ENCODE data around the gene CADPS2. TPM values are rescaled to one million over a fixed set of nuclear protein-coding genes. Genes with fewer than 3 reads are reported as not detected.
"Not testable (repeated sequence)": the region's sequence is repeated elsewhere in the genome, so short reads cannot be mapped to it uniquely, and the experiment has no call there.

Gene CADPS2
- total RNA-seq, 1 experiment from 2014 or later, result 7.4 TPM

- intact Hi-C loops (cut with micrococcal nuclease), result no loop called here
- Mint-ChIP-seq H3K4me3 (ENCODE audit: unreplicated experiment) (no peak overlapping the region), H3K36me3 (ENCODE audit: insufficient read depth, unreplicated experiment) (no peaks in the 10 kb centered on the region), H3K27me3 (ENCODE audit: insufficient read depth, unreplicated experiment) (peaks cover 45% of the 10 kb centered on the region), H3K4me1 (ENCODE audit: insufficient read depth, unreplicated experiment) (no peaks in the 10 kb centered on the region), H3K27ac (ENCODE audit: low read depth, unreplicated experiment) (no peak overlapping the region), H3K9me3 (ENCODE audit: unreplicated experiment) (peaks cover 11% of the 10 kb centered on the region)
- ChIA-PET POLR2A (no interaction called here), CTCF (interaction anchor here (0.9 to 1.1 kb wide), 2 partner anchors 60 to 238 kb away, joined by 3 to 5 read pairs; no protein-coding TSS in a partner anchor)
- no peak for TF ChIP-seq CTCF (IDR thresholded peaks at IDR 0.05; ENCODE audit: unreplicated experiment)
- DNase-seq (ENCODE audit: unreplicated experiment), result no peak
- BruUV-seq (replicated peaks), result no TSS peak
Observed at GRCh38 chr7:122290476-122290875, 595.8 kb downstream of the CADPS2 start.

GRCh38 chr7:122289426-122289825, 596.8 kb downstream of the CADPS2 start:
- CTCF ChIA-PET, result interaction anchor here (0.5 kb wide), 1 partner anchor 239 kb away, joined by 3 read pairs; no protein-coding TSS in a partner anchor
- Mint-ChIP-seq H3K4me1 (ENCODE audit: insufficient read depth, unreplicated experiment) (no peaks in the 10 kb centered on the region), H3K27ac (ENCODE audit: low read depth, unreplicated experiment) (no peak overlapping the region), H3K27me3 (ENCODE audit: insufficient read depth, unreplicated experiment) (peaks cover 34% of the 10 kb centered on the region), H3K4me3 (ENCODE audit: unreplicated experiment) (no peak overlapping the region), H3K36me3 (ENCODE audit: insufficient read depth, unreplicated experiment) (no peaks in the 10 kb centered on the region), H3K9me3 (ENCODE audit: unreplicated experiment) (peaks cover 11% of the 10 kb centered on the region)
- no peak for TF ChIP-seq CTCF (IDR thresholded peaks at IDR 0.05; ENCODE audit: unreplicated experiment)
- intact Hi-C loops (cut with micrococcal nuclease), result no loop called here
- DNase-seq (ENCODE audit: unreplicated experiment), result no peak
- POLR2A ChIA-PET, result no interaction called here
- BruUV-seq (replicated peaks), result no TSS peak

- H3K4me3 Mint-ChIP-seq (ENCODE audit: unreplicated experiment); H3K27ac Mint-ChIP-seq (ENCODE audit: low read depth, unreplicated experiment); intact Hi-C loops (cut with micrococcal nuclease); H3K4me1 Mint-ChIP-seq (ENCODE audit: insufficient read depth, unreplicated experiment); H3K36me3 Mint-ChIP-seq (ENCODE audit: insufficient read depth, unreplicated experiment); DNase-seq (ENCODE audit: unreplicated experiment); CTCF ChIA-PET; BruUV-seq (replicated peaks); POLR2A ChIA-PET: not testable (repeated sequence)
- Mint-ChIP-seq H3K27me3 (ENCODE audit: insufficient read depth, unreplicated experiment) (peaks cover 18% of the 10 kb centered on the region), H3K9me3 (ENCODE audit: unreplicated experiment) (peaks cover 11% of the 10 kb centered on the region)
Observed at GRCh38 chr7:122284608-122285007, 601.7 kb downstream of the CADPS2 start.

- no peaks in the 10 kb centered on the region for H3K36me3 Mint-ChIP-seq (ENCODE audit: insufficient read depth, unreplicated experiment)
- ChIA-PET CTCF (no interaction called here), POLR2A (no interaction called here)
- no peak overlapping the region for H3K27ac Mint-ChIP-seq (ENCODE audit: low read depth, unreplicated experiment)
- H3K4me1 Mint-ChIP-seq (ENCODE audit: insufficient read depth, unreplicated experiment), result no peaks in the 10 kb centered on the region
- DNase-seq (ENCODE audit: unreplicated experiment), result no peak
- H3K4me3 Mint-ChIP-seq (ENCODE audit: unreplicated experiment), result no peak overlapping the region
- BruUV-seq (replicated peaks), result no TSS peak
- intact Hi-C loops (cut with micrococcal nuclease), result no loop called here
- no peak for TF ChIP-seq CTCF (IDR thresholded peaks at IDR 0.05; ENCODE audit: unreplicated experiment)
- H3K9me3 Mint-ChIP-seq (ENCODE audit: unreplicated experiment), result no peaks in the 10 kb centered on the region
- no peaks in the 10 kb centered on the region for H3K27me3 Mint-ChIP-seq (ENCODE audit: insufficient read depth, unreplicated experiment)
Observed at GRCh38 chr7:122273117-122273516, 613.1 kb downstream of the CADPS2 start.

GRCh38 chr7:122269241-122269640, 617.0 kb downstream of the CADPS2 start:
- TF ChIP-seq CTCF (IDR thresholded peaks at IDR 0.05; ENCODE audit: unreplicated experiment), result no peak
- ChIA-PET POLR2A (no interaction called here), CTCF (no interaction called here)
- intact Hi-C loops (cut with micrococcal nuclease), result no loop called here
- no peaks in the 10 kb centered on the region for H3K27me3 Mint-ChIP-seq (ENCODE audit: insufficient read depth, unreplicated experiment)
- H3K9me3 Mint-ChIP-seq (ENCODE audit: unreplicated experiment), result no peaks in the 10 kb centered on the region
- no peaks in the 10 kb centered on the region for H3K4me1 Mint-ChIP-seq (ENCODE audit: insufficient read depth, unreplicated experiment)
- no TSS peak for BruUV-seq (replicated peaks)
- no peak overlapping the region for H3K27ac Mint-ChIP-seq (ENCODE audit: low read depth, unreplicated experiment)
- H3K4me3 Mint-ChIP-seq (ENCODE audit: unreplicated experiment), result no peak overlapping the region
- DNase-seq (ENCODE audit: unreplicated experiment), result no peak
- H3K36me3 Mint-ChIP-seq (ENCODE audit: insufficient read depth, unreplicated experiment), result no peaks in the 10 kb centered on the region

Data from MCF 10A (cell line).